HG02678 (cell line): Measurements from ENCODE around the gene GIPC3.
A peak's percentile ranks its signal among the peaks of the same experiment; 100 is the strongest.
"Not testable (repeated sequence)": the region's sequence is repeated elsewhere in the genome, so short reads cannot be mapped to it uniquely, and the experiment has no call there.

ENCODE experiments used
- ATAC-seq: cut with Tn5 transposase; IDR thresholded peaks from one replicate; pipeline ENCODE4 v1.9.1; 2021; ENCODE audit warnings: mild to moderate bottlenecking, moderate library complexity; ENCODE audit not compliant: unreplicated experiment

GIPC3 gene

GRCh38 chr19:3550947-3551791 is 34.1 kb upstream of the GIPC3 start:
- ATAC-seq = no peak

- no peak for ATAC-seq
Measured at GRCh38 chr19:3551792-3552095, 33.5 kb upstream of the GIPC3 start.

- ATAC-seq = no peak
Measured at GRCh38 chr19:3554254-3555083, 30.8 kb upstream of the GIPC3 start.

GRCh38 chr19:3555653-3556422 is 29.4 kb upstream of the GIPC3 start:
- ATAC-seq = no peak

- ATAC-seq = no peak
Measured at GRCh38 chr19:3556423-3556977, 28.8 kb upstream of the GIPC3 start.

- ATAC-seq = no peak
Measured at GRCh38 chr19:3556978-3557460, 28.3 kb upstream of the GIPC3 start.

- ATAC-seq = peak; percentile 88
Measured at GRCh38 chr19:3557461-3558248, 27.6 kb upstream of the GIPC3 start, which contains the start of gene MFSD12. MFSD12 (minus strand) TSS chr19:3557586; CDS start chr19:3557403, 183 bp downstream.

- no peak for ATAC-seq
Measured at GRCh38 chr19:3563709-3564524, 21.4 kb upstream of the GIPC3 start.

- no peak for ATAC-seq
Measured at GRCh38 chr19:3565139-3565538, 20.1 kb upstream of the GIPC3 start.

GRCh38 chr19:3570042-3570441 is 15.2 kb upstream of the GIPC3 start:
- ATAC-seq = not testable (repeated sequence)

- no peak for ATAC-seq
Measured at GRCh38 chr19:3570606-3571011, 14.7 kb upstream of the GIPC3 start.

- peak; percentile 92 for ATAC-seq
Measured at GRCh38 chr19:3572132-3572854, 13.0 kb upstream of the GIPC3 start.

- ATAC-seq = no peak
Measured at GRCh38 chr19:3572855-3573161, 12.5 kb upstream of the GIPC3 start, which contains the start of gene HMG20B. HMG20B (plus strand) TSS chr19:3572944; CDS start chr19:3573310, 366 bp downstream.

GRCh38 chr19:3573162-3573857 is 12.0 kb upstream of the GIPC3 start:
- ATAC-seq = no peak

GRCh38 chr19:3573858-3574637 is 11.2 kb upstream of the GIPC3 start:
- ATAC-seq = no peak

- no peak for ATAC-seq
Measured at GRCh38 chr19:3575260-3575741, 10.0 kb upstream of the GIPC3 start.
